ENCODE measurements around the gene SRSF10. TPM values are rescaled to one million over a fixed set of nuclear protein-coding genes. Genes with fewer than 3 reads are reported as not detected.
A peak's percentile ranks its signal among the peaks of the same experiment; 100 is the strongest.

SRSF10 gene
- total and polyA plus RNA-seq, 9 of the 15 experiments (the other 6 are each of a cell fraction or from before 2014, with no cell fraction given): 154 to 264 (median 205) TPM

DNA sequence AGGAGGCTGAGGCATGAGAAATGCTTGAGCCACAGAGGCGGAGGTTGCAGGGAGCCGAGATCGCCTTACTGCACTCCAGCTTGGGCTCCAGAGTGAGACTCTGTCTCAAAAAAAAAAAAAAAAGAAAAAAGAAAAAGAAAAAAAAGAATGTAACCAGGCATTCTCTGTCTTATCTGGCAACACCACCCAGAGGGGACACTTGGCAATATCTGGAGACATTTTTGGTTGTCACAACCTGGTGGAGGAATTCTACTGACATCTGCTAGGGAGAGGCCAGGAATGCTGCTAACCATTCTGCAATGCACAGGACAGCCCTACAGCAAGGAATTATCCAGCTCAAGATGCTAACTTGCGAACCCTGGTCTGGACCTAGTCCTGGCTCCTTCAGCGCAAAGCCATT is 64.7 kb downstream of the SRSF10 start (continued):
- TF ChIP-seq RHOXF2B (CRISPR knock-in tag; conservative IDR thresholded peaks at IDR 0.05): no peak
- 0 out of 2 replicates have a peak, but pooled peaks have one; percentile 10 for TF ChIP-seq TEAD4 (IDR thresholded peaks at IDR 0.05; ENCODE audit: low read length)
- TF ChIP-seq TEAD4 (CRISPR knock-in tag; IDR thresholded peaks at IDR 0.05; ENCODE audit: borderline replicate concordance): no peak

DNA sequence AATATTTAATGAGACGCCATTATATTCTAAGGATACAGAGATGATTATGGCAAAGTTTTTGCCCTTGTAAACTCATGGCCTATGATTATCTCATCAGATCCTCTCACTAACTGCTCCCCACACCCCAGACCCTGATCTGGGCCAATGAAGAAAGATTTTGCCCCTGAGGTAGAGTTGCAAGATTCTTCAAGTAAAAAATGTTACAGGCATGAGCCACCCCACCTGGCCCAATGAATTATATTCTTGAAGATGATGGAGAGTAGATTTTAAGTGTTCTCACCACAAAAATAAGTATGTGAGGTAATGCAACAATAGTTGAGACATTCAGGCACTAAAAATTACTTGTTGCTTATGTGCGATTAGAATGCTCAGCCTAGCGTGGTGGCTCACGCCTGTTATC is 65.2 kb downstream of the SRSF10 start:
- Histone ChIP-seq H3K4me2 (ENCODE audit: insufficient read depth, low read length) (no peak overlapping the region), H3K9ac (ENCODE audit: insufficient read depth in 1 of 2, low read depth in 2 of 2, low read length in 2 of 2) (no peak overlapping the region), H3K79me2 (ENCODE audit: control insufficient read depth, insufficient read depth, low read length) (no peaks in the 10 kb centered on the region), H3K9me3 (replicated peaks; ENCODE audit: control insufficient read depth, insufficient read depth, low read depth, low read length) (no peaks in the 10 kb centered on the region), H3K9me1 (ENCODE audit: control insufficient read depth, insufficient read depth, low read length) (no peaks in the 10 kb centered on the region), H3K36me3 (ENCODE audit: control insufficient read depth, insufficient read depth, low read length) (no peaks in the 10 kb centered on the region), H2AFZ (ENCODE audit: low read depth, low read length) (no peak overlapping the region), H3K4me1 (replicated peaks in 1 of 2; ENCODE audit: control insufficient read depth in 2 of 2, insufficient read depth in 2 of 2, low read length in 2 of 2) (peaks cover 32 to 42% of the 10 kb centered on the region in 2 experiments), H4K20me1 (replicated peaks; ENCODE audit: control insufficient read depth, insufficient read depth, low read length) (no peaks in the 10 kb centered on the region), H3K27ac (ENCODE audit: extremely low read depth, low read depth, low read length) (peak overlapping the region; percentile 9; the same call in 2 of the 3 replicates), H3K4me3 (no peak overlapping the region), H3K27me3 (ENCODE audit: control insufficient read depth in 2 of 2, insufficient read depth in 2 of 2, low read length in 2 of 2) (no peaks in the 10 kb centered on the region)
- CTCF ChIA-PET (ENCODE audit: low intra/inter-chr PET ratio): no interaction called here
- ATAC-seq (no peak), FAIRE-seq (no peak), DNase-seq (ENCODE audit: extremely low read depth in 1 of 4, low spot score in 3 of 4) (no peak)
- in situ Hi-C loops (cut with MboI) (no loop called here), intact Hi-C loops (cut with micrococcal nuclease) (loop anchor here (5.0 kb wide), 1 partner anchor 48 kb away; the partner anchor contains the start of gene FUCA1)
- 79% methylated on average over 4 of the region's 4 CpGs for WGBS (ENCODE audit: insufficient coverage, low coverage, missing lambda C conversion rate)
- no TSS peak for BruUV-seq (replicated peaks)
- POLR2A ChIA-PET: no interaction called here
- TF ChIP-seq GTF2A2 (tag; IDR thresholded peaks at IDR 0.05) (no peak), ELF2 (CRISPR knock-in tag; IDR thresholded peaks at IDR 0.05) (no peak), ZNF134 (CRISPR knock-in tag; conservative IDR thresholded peaks at IDR 0.05) (no peak), PHB2 (IDR thresholded peaks at IDR 0.05; ENCODE audit: low read depth) (no peak), ETV6 (IDR thresholded peaks at IDR 0.05; ENCODE audit: borderline replicate concordance in 1 of 2, low read depth in 2 of 2, low read length in 1 of 2) (no peak), ETV6 (CRISPR knock-in tag; IDR thresholded peaks at IDR 0.05; ENCODE audit: borderline replicate concordance) (no peak), FOXA3 (CRISPR knock-in tag; conservative IDR thresholded peaks at IDR 0.05 in 1 of 2, IDR thresholded peaks at IDR 0.05 in 1 of 2) (no peak), MCM5 (IDR thresholded peaks at IDR 0.05; ENCODE audit: low read depth) (no peak), ZNF143 (CRISPR knock-in tag; IDR thresholded peaks at IDR 0.05) (no peak), ZNF551 (CRISPR knock-in tag; IDR thresholded peaks at IDR 0.05) (no peak), BRD4 (IDR thresholded peaks at IDR 0.05) (no peak)
- TF ChIP-seq, protein P1, sequence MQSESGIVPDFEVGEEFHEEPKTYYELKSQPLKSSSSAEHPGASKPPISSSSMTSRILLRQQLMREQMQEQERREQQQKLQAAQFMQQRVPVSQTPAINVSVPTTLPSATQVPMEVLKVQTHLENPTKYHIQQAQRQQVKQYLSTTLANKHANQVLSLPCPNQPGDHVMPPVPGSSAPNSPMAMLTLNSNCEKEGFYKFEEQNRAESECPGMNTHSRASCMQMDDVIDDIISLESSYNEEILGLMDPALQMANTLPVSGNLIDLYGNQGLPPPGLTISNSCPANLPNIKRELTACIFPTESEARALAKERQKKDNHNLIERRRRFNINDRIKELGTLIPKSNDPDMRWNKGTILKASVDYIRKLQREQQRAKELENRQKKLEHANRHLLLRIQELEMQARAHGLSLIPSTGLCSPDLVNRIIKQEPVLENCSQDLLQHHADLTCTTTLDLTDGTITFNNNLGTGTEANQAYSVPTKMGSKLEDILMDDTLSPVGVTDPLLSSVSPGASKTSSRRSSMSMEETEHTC (IDR thresholded peaks at IDR 0.05): no peak
- TF ChIP-seq, protein P2, sequence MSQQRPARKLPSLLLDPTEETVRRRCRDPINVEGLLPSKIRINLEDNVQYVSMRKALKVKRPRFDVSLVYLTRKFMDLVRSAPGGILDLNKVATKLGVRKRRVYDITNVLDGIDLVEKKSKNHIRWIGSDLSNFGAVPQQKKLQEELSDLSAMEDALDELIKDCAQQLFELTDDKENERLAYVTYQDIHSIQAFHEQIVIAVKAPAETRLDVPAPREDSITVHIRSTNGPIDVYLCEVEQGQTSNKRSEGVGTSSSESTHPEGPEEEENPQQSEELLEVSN (IDR thresholded peaks at IDR 0.05; ENCODE audit: borderline replicate concordance in 1 of 2, extremely low read depth in 1 of 2, insufficient read depth in 1 of 2, insufficient read length in 1 of 2, low read depth in 1 of 2, low read length in 1 of 2, poor library complexity in 1 of 2, severe bottlenecking in 1 of 2): no peak
- TF ChIP-seq, protein P3, sequence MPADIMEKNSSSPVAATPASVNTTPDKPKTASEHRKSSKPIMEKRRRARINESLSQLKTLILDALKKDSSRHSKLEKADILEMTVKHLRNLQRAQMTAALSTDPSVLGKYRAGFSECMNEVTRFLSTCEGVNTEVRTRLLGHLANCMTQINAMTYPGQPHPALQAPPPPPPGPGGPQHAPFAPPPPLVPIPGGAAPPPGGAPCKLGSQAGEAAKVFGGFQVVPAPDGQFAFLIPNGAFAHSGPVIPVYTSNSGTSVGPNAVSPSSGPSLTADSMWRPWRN (IDR thresholded peaks at IDR 0.05; ENCODE audit: low read depth): no peak
- TF ChIP-seq, protein P4, sequence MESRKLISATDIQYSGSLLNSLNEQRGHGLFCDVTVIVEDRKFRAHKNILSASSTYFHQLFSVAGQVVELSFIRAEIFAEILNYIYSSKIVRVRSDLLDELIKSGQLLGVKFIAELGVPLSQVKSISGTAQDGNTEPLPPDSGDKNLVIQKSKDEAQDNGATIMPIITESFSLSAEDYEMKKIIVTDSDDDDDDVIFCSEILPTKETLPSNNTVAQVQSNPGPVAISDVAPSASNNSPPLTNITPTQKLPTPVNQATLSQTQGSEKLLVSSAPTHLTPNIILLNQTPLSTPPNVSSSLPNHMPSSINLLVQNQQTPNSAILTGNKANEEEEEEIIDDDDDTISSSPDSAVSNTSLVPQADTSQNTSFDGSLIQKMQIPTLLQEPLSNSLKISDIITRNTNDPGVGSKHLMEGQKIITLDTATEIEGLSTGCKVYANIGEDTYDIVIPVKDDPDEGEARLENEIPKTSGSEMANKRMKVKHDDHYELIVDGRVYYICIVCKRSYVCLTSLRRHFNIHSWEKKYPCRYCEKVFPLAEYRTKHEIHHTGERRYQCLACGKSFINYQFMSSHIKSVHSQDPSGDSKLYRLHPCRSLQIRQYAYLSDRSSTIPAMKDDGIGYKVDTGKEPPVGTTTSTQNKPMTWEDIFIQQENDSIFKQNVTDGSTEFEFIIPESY (CRISPR knock-in tag; IDR thresholded peaks at IDR 0.05): no peak

All from K562 (cell line).